ENCODE measurements around the gene FANCB. TPM values are rescaled to one million over a fixed set of nuclear protein-coding genes. Genes with fewer than 3 reads are reported as not detected.

FANCB gene
- total and polyA plus RNA-seq, 2 of the 13 experiments (the other 11 are each of a cell fraction or from before 2014, with no cell fraction given): 1.0 to 5.8 TPM

- TF ChIP-seq, protein P1, sequence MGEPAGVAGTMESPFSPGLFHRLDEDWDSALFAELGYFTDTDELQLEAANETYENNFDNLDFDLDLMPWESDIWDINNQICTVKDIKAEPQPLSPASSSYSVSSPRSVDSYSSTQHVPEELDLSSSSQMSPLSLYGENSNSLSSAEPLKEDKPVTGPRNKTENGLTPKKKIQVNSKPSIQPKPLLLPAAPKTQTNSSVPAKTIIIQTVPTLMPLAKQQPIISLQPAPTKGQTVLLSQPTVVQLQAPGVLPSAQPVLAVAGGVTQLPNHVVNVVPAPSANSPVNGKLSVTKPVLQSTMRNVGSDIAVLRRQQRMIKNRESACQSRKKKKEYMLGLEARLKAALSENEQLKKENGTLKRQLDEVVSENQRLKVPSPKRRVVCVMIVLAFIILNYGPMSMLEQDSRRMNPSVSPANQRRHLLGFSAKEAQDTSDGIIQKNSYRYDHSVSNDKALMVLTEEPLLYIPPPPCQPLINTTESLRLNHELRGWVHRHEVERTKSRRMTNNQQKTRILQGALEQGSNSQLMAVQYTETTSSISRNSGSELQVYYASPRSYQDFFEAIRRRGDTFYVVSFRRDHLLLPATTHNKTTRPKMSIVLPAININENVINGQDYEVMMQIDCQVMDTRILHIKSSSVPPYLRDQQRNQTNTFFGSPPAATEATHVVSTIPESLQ (CRISPR knock-in tag; conservative IDR thresholded peaks at IDR 0.05): no peak
- TF ChIP-seq ZNF274 (CRISPR knock-in tag; IDR thresholded peaks at IDR 0.05): no peak
- no peak for TF ChIP-seq ZNF547 (CRISPR knock-in tag; IDR thresholded peaks at IDR 0.05)
- TF ChIP-seq ZNF652 (CRISPR knock-in tag; IDR thresholded peaks at IDR 0.05; ENCODE audit: borderline replicate concordance, low read depth): no peak
- no peak for TF ChIP-seq ISL2 (CRISPR knock-in tag; IDR thresholded peaks at IDR 0.05)
- no peak for TF ChIP-seq ZNF776 (CRISPR knock-in tag; IDR thresholded peaks at IDR 0.05)
- peak; percentile 76 for TF ChIP-seq BORCS8-MEF2B (CRISPR knock-in tag; IDR thresholded peaks at IDR 0.05)
- TF ChIP-seq TOE1 (CRISPR knock-in tag; IDR thresholded peaks at IDR 0.05): no peak
- TF ChIP-seq NR2C2 (CRISPR knock-in tag; IDR thresholded peaks at IDR 0.05; ENCODE audit: borderline replicate concordance): no peak
- TF ChIP-seq ZBTB3 (CRISPR knock-in tag; IDR thresholded peaks at IDR 0.05; ENCODE audit: borderline replicate concordance, low read depth): no peak
- TF ChIP-seq, protein P2, sequence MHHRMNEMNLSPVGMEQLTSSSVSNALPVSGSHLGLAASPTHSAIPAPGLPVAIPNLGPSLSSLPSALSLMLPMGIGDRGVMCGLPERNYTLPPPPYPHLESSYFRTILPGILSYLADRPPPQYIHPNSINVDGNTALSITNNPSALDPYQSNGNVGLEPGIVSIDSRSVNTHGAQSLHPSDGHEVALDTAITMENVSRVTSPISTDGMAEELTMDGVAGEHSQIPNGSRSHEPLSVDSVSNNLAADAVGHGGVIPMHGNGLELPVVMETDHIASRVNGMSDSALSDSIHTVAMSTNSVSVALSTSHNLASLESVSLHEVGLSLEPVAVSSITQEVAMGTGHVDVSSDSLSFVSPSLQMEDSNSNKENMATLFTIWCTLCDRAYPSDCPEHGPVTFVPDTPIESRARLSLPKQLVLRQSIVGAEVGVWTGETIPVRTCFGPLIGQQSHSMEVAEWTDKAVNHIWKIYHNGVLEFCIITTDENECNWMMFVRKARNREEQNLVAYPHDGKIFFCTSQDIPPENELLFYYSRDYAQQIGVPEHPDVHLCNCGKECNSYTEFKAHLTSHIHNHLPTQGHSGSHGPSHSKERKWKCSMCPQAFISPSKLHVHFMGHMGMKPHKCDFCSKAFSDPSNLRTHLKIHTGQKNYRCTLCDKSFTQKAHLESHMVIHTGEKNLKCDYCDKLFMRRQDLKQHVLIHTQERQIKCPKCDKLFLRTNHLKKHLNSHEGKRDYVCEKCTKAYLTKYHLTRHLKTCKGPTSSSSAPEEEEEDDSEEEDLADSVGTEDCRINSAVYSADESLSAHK (CRISPR knock-in tag; IDR thresholded peaks at IDR 0.05; ENCODE audit: borderline replicate concordance): no peak
- peak; percentile 20; the same call in 1 of the 2 replicates for TF ChIP-seq ZNF788 (CRISPR knock-in tag; IDR thresholded peaks at IDR 0.05; ENCODE audit: borderline replicate concordance)
- peak; percentile 65 for TF ChIP-seq ELF1 (CRISPR knock-in tag; IDR thresholded peaks at IDR 0.05)
- TF ChIP-seq PHF8 (CRISPR knock-in tag; IDR thresholded peaks at IDR 0.05): peak; percentile 70
- TF ChIP-seq NONO (IDR thresholded peaks at IDR 0.05): no peak
- TF ChIP-seq NONO (CRISPR knock-in tag; conservative IDR thresholded peaks at IDR 0.05): no peak
- no peak for TF ChIP-seq ARID2 (CRISPR knock-in tag; IDR thresholded peaks at IDR 0.05; ENCODE audit: borderline replicate concordance)
- TF ChIP-seq, protein P3, sequence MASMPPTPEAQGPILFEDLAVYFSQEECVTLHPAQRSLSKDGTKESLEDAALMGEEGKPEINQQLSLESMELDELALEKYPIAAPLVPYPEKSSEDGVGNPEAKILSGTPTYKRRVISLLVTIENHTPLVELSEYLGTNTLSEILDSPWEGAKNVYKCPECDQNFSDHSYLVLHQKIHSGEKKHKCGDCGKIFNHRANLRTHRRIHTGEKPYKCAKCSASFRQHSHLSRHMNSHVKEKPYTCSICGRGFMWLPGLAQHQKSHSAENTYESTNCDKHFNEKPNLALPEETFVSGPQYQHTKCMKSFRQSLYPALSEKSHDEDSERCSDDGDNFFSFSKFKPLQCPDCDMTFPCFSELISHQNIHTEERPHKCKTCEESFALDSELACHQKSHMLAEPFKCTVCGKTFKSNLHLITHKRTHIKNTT (CRISPR knock-in tag; IDR thresholded peaks at IDR 0.05): no peak
- no peak for TF ChIP-seq ZFP62 (CRISPR knock-in tag; IDR thresholded peaks at IDR 0.05)
- no peak for TF ChIP-seq SIX1 (CRISPR knock-in tag; IDR thresholded peaks at IDR 0.05; ENCODE audit: borderline replicate concordance)
- TF ChIP-seq CBFB (CRISPR knock-in tag; IDR thresholded peaks at IDR 0.05): no peak
- no peak for TF ChIP-seq MAFF (IDR thresholded peaks at IDR 0.05; ENCODE audit: low read depth, low read length)
- no peak for TF ChIP-seq ZNF569 (CRISPR knock-in tag; IDR thresholded peaks at IDR 0.05; ENCODE audit: borderline replicate concordance)
- no peak for TF ChIP-seq KLF9 (CRISPR knock-in tag; IDR thresholded peaks at IDR 0.05; ENCODE audit: low read depth)
- no peak for TF ChIP-seq FOXK1 (CRISPR knock-in tag; IDR thresholded peaks at IDR 0.05; ENCODE audit: borderline replicate concordance, low read depth)
- TF ChIP-seq ZNF496 (CRISPR knock-in tag; IDR thresholded peaks at IDR 0.05; ENCODE audit: insufficient replicate concordance): no peak
These were observed at the start of gene FANCB, which contains the start of gene MOSPD2 (continued) for GRCh38 chrX:14872851-14873675.
